Left renal pelvis (tissue), 4 donors: ENCODE results near the gene SLC6A6. TPM values are rescaled to one million over a fixed set of nuclear protein-coding genes. Genes with fewer than 3 reads are reported as not detected.

Experiments used
- DNase-seq, 4 donors: peaks; one replicate each; pipeline ENCODE4 v3.0.0-alpha.2; 2013; ENCODE audit warnings: low read depth in 4 of 4, low spot score in 3 of 4
- polyA plus RNA-seq, 4 donors: library from polyadenylated mRNA; unstranded; fragments of 120-200 nt; gene quantifications; one replicate each; pipeline ENCODE4 v1.2.1, GENCODE V29; 2013; ENCODE audit not compliant: insufficient read length in 4 of 4

SLC6A6 gene
- polyA plus RNA-seq, 4 donors: 18.8 to 23.2 (median 21.0) TPM

DNA sequence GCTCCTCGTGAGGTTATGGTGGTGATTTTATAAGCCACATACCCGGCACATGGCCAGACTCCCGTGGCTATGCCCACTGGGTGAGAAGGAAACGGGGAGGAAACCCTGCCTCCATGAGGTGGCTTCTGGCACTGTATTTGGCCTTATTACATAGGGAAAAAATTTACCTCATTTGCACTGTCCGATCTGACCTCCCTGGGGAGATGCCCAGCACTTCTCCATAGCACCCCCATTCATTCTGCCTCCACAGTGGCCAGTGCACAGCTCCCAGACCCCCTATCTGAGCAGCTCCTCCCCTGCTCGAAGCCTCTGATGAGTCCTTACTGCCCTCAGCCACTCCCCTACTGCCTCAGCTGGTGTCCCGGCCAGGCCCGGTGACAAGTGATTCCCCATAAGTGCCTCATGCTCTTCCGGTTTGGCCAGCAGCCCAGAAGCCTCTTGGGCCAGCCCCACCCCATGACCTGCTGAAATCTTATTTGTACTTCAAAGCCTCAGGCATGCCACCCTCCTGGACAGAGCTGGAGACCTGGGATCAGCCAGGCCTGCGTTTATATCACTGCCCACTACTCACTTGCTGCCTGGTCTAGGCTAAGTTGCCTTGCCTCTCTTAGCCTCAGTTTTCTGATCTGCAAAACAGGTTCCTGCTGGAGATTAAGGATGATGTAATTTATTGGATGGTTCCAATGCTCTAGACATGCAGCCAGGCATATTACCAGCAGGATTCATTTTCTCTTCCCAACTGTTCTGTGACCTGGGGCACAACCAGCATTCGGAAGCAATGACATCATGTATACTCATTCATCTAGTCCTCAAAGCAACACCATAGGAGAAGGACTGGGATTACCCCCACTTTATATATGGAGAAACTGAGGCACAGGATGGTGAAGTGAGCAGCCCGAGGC, 30.6 kb upstream of the SLC6A6 start:
- no peak for DNase-seq

DNA sequence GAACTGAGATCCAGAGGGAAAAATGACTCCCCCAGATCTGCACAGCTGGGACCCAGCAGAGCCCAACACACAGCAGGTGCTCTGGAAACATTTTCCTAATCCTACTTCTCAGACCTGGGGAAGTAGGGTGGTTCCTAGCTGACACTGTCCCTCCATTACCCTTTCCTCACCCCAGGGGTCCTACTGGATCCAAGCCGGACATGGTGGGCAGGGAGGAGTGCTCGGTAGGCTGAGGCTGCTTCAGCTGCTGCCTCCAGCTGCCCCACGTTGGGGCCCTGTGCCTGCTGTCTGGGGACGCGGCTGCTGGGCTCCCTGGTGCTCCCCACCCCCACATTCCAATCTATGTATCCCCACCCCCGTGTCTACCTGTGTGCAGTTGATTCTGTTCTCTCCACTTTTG, 29.8 kb upstream of the SLC6A6 start:
- DNase-seq: no peak

DNA sequence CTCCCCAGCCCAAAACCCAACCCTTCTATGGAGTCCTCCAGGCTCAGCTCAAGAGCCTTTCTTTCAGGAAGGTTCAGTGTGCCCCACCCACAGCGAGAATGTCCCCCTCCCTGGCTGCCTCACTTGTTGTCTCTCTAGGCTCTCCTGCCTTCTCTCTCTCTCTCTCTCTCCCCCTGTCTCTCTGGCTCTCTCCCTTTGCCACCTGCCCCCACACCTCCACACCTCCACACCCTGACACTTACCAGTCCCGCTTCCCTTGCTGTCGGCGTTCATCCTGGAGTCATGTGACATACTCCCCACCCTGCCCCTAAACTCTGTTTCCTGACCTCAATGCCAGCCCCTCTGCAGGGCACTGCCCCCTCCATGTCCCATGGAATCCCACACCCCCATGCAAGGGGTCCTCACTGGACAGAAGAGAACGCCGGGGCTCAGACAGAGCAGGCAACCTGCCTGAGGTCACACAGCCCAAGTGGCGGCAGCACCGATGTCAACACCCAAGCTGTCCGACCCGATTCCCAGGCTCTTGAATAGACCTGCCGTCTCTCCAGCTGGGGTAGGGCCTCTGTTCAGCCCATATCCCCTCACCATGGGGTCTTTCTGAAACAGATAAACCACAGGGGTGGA, 28.5 kb upstream of the SLC6A6 start:
- DNase-seq: no peak

DNA sequence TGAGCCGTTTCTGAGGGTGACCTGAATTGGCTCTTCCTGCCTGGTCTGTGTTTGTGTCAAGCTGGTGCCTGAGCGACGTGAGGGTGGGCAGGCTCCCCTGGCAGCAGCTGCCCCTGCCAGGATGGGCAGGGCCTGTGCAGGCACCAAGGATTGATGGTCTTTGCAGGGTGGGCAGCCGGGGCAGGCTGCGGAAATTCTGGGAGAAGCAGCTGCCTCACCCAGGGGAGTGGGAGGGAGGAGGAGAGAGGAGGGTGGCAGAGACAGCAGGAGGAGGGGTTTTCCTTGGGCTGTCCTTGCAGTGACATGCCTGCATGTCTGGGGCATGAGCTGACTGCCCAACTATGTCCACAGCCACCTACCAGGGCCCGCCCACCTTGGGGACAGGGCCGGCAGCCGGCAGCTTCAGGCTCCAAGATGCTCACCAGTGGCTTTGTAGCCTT, 27.9 kb upstream of the SLC6A6 start:
- no peak for DNase-seq

DNA sequence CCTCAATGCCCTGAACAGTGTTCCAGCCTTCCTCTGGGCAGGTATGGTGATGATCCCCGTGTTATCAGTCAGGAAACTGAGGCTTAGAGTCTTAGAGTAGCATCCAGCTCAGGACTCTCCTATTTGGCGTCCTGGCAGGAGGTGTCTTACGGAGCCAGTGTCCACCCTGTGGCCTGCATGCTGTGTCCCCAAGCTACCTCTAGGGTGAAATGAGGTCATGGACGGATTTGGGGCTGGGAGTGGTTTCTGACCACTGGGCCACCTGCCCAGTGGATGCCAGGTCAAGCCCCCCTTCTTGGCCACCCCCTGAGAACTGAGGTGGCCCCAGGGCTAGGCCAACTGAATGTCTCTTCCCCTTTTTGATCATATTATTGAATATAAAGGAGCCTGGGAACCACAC, 27.2 kb upstream of the SLC6A6 start:
- no peak for DNase-seq

DNA sequence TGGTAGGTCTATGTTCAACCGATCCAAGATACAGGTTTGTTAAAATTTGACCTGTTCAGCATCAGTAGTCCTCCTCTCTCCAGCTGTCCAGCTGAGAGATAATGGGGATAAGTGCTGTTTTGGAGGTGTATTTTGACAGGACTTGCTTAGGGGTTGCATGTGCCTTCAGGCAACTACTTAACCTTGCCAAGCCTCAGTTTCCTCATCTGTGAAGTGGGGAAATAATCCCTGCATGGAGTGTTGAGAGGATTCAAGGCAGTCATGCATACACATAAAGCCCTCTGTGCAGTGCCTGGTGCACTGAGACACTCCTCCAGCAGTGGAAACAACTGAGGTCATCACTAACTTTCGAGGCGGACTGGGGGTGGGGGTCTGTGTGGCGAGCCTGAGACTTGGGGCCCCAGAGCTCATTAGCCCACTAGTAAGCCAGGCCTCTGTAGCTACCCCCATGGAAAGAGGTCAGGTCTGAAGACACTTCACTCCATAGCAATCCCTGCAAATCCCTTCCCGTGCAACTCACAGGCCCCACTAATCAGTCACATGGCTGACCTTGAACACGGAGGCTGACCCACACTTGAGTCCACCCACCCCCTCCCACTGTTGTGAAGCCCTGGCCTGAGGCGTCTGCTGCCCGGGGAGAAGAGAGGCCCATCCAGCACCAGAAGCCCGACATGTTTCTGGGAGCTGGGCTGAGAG, 25.9 kb upstream of the SLC6A6 start:
- no peak for DNase-seq

DNA sequence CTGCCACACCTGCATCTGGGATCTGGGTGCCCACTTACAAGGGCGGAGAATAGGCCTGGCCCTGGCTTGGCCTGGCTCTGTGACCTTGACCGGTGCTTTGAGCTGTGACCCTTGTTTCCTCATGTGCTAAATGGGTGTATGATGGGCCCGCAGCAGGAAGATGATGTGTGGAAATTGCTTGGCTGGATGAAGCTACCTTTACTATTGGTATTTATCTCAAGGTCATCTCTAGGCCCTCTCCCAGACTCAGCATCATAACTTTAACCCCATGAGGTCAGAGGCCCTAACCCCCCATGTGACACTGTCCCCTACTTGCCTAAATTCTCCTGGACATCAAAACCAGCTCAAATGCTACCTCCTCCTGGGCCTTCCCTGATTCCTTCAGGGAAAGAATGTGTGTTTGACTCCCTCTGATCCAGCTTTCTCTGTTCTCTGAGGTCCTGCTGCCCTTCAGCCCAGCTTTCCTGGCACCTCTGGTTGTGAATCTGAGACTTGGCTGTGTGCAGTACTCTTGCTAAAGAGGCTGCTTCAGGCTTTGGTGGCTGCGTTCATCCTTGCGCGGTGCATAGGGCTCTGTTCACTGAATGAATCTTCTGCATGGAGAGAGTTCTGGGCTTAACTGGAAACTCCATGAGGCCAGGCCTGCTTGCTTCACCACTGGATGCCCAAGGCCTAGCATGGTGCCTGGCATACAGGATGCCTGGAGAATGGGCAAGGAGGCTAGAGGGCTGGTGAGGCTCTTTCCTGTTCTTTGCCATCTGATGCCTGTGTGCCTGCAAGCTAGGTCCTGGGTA, 25.2 kb upstream of the SLC6A6 start:
- DNase-seq: no peak

DNA sequence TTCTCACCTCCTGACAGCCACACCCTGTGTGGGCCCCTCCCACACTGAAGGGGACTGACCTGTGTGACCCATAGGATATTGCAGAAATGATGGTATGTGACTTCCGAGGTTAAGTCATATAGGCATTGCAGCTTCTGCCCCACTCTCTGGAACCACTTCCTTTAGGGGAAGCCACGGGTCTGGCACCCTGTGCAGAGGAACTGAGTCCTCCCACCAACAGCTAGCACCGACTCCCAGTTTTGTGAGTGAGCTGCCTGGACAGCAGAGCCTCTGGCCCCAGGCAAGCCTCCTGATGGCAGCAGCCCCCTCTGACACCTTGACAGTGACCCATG, 24.6 kb upstream of the SLC6A6 start:
- no peak for DNase-seq

DNA sequence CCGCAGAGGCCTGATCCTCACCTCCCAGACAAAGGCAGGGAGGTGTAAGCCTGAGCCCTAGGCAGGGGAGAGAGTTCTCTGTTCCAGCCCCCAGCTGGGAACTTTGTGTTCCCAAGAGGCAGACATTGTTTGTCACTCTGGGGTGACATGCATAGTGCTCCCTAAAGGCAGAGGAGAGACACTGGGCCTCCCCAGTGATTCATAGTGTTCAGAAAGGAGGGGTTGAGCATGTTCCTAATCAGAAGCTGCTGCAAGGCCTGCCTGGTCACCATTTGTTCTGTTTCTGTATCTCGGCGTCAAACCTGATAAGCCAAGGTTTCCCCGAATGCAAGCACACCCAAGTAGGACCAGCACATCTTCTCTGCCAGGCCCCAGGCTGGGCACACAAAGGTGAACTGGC, 24.0 kb upstream of the SLC6A6 start:
- DNase-seq: no peak

DNA sequence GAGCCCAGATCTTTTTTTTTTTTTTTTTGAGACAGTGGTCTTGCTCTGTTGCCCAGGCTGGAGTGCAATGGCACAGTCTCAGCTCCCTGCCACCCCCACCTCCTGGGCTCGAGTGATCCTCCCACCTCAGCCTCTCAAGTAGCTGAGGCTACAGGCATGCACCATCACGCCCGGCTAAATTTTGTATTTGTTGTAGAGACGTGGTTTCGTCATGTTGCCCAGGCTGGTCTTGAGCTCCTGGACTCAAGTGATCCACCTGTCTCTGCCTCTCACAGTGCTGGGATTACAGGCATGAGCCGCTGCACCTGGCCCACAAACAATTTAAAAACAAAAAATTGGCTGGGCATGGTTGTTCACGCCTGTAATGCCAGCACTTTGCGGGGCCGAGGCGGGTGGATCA, 22.6 kb upstream of the SLC6A6 start:
- no peak for DNase-seq

DNA sequence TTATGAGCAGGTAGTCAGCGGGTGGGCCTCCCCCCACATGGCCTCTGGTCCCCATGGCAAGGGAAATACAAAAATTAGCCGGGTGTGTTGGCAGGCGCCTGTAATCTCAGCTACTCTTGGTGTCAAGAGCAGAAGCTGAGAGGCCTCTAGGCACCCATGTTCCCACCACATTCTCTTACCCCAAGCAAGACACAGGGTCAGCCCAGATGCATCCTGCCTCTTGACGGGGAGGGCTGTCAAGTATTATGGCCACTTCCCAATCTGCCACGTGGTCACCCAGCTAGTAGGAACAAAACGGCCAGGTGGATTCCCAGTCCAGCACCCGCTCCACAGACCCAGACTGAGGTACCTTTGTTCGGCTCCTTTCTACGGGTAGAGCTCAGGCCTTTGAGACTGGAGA, 16.2 kb upstream of the SLC6A6 start:
- DNase-seq: no peak

DNA sequence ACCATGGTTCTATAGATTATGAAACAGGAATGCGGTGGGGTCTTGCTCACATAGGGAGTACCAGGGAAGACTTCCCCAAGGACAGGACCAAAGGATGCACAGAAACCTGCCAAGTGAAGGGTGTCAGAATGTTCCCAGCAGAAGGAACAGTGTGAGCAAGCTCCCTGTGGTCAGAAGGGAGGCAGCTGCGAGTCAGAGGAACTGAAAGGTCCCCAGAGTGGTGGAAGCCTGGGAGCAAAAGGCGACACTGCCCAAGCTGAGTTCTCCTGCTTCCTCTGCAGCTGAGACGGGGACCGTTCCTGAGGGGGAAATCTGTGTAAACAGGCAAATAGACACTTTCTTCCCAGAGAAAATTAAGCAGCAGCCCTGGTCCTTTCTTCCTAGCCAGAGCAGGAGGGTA, 14.2 kb upstream of the SLC6A6 start:
- DNase-seq: no peak

DNA sequence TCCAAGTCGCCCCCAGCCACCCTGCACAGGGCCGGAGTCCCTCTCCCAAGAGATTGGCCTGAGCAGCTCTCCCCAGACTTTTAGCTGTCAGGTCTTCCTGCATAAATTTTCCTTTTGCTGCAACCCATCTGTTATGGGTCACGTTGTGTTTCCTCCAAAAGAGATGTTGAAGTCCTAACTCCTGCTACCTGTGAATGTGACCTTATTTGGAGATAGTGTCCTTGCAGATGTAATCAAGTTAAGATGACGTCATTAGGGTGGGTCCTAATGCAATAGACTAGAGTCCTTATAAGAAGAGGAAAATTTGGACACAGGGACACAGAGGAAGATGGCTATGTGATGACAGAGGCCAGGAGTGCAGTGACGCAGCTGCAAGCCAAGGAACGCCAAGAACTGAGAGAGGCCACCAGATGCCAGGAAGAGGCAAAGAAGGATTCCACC, 13.2 kb upstream of the SLC6A6 start:
- no peak for DNase-seq

DNA sequence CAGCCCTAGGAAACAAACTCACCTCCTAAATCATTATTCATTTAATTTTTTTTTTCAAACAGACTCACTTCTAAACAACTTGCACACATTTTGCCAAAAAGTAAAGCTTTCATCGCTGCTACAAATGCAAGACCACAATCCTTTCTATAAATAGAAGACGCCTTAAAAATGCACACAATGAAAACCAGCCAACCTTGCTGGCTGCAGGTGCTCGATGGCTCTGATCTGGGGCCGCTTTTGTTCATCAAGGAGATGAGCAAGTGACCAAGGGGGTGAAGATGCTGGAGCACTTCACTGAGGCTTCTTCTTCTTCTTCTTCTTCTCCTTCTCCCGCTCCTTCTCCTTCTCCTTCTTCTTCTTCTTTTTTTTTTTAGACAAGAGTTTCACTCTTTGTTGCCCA, 12.7 kb upstream of the SLC6A6 start:
- no peak for DNase-seq

DNA sequence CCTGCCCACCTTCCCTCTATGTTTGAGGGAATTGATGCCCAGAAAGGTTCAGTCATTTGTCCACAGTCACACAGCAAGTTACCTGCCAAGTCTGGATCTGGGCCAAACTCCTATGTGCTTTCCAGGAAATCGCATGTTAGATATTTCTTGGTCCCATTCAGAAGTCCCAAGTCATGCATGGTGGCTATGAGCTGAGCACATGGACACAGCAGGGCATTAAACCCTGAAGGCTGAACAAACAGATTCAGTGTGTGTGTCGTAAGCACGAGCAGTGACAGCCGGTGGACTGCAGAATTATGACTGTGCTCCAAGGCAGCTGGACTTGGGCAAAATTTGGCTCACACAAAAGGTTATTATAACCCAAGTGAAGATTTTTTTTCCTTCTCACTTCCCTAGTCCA, 11.4 kb upstream of the SLC6A6 start:
- no peak for DNase-seq

DNA sequence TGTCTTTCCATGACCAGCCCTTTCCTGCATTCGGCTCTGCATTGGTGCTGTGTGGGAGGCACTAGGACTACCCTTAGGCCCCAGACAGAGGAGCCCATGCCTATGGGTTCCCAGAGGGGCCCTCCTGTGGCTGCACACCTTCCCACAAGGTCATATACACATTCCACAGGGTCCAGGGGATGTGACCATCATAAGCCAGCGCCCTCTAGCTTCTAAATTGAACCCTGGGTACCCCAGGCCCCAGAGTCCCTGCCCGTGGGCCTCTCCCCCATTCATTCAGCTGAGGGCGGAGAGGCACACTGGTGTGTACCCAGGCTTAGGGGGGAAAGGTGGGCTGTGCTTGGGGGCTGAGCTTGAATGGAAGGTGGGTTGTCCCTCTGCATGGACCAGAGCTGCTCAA, 10.2 kb upstream of the SLC6A6 start:
- no peak for DNase-seq

DNA sequence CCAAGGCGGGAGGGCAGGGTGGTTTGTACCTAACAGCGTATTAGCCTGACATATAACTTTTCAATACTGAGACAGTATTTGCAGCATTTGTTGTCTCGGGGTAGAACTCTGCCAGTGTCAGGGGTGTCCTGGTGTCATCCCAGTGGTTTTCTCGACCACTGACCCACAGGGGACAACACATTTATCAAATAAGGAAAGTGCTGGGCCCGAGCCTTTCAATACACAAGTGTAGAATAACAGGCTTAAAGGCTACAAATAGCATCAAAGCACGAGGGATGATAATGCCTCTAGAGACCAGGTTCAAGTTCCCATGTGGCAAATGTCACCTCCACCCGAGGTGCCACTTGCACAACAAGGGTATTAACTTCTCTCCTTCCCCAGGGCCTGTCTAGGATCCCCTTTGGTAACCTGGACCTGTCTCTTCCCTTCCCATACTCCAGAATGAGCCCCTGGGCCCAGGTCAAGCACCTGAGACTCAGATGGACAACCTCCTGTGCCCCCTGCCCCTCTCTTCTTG, 9.5 kb upstream of the SLC6A6 start:
- no peak for DNase-seq

DNA sequence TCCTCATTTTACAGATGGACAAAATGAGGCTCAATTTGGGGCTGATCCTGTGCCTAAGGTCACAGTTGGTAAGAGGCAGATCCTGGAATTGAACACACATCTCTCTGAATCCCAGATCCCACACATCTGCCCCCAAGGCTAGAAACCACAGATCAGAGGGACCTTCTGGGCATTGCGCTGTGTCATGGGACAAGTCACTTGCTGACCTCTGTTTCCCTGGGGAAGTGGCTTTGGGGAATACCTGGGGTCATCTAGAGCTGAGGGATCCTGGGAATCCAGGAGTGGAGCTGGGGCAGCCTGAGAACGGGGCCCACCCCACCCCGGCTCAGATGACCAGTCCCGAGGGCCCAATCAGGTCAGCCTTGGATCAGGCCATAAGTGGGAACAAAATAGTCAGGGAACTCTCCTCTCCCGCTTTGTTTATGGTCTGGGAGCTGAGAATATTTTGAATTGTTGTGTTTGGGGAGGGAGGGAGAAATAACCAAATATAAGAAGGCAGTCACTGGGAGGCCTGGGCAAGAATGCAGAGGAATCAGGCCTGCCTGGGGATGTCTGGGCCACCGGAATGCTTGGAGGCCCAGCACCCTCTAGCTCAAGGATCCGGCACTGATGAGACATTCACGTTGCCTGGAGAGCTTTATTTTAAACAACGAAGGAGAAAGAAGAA, 8.8 kb upstream of the SLC6A6 start:
- DNase-seq: no peak

DNA sequence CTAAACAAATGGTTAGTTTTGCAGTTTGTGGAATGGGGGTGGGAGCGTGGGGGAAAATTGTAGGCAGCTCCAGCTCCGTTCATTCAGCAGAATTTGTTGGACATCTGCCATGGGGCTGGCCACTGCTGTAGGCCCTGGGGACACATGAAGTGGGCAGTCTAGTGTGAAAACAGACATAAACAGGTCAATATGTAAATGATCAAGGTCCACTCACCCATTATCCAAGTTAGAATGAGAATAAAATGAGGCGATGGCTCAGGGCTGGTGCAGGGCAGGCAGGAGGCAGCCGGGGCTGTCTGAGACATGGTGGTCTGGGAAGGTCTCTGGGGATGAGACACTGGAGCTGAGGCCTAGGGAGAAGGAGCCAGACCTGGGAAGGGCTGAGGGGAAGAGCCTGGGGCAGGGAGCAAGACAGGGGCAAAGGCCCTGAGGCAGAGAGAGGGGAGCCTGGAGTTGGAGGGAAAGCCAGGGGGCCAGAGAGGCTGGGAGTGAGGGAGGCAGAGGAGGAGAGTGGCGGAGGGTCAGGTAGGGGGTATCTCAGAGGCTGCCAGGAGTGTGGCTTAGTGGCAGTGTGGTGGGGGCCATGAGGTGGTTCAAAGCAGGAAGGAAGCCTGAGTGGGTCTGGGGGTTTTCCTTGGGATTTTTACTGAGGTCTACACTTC, 6.2 kb upstream of the SLC6A6 start:
- DNase-seq: no peak

DNA sequence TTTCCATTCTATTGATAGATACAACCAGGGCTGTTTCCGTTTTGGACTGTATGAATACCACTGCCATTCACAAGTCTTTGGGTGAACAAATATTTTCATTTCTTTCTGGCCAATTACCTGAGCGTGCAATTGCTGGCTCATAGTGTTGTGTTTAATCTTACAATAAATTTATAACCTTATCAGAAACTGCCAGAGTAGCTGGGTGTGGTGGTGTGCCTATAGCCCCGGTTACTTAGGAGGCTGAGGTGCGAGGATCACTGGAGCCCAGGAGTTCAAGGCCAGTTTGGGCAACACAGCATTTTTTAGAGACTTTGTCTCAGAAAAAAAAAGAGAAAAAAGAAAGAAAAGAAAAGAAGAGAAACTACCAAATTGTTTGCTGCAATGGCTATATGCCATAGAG, 5.4 kb upstream of the SLC6A6 start:
- no peak for DNase-seq
